Measurements from ENCODE around the gene SENP3. TPM values are rescaled to one million over a fixed set of nuclear protein-coding genes. Genes with fewer than 3 reads are reported as not detected.

SENP3 gene
- total and polyA plus RNA-seq, 2 of the 13 experiments (the other 11 are each of a cell fraction or from before 2014, with no cell fraction given): 55.8 to 75.4 TPM

DNA sequence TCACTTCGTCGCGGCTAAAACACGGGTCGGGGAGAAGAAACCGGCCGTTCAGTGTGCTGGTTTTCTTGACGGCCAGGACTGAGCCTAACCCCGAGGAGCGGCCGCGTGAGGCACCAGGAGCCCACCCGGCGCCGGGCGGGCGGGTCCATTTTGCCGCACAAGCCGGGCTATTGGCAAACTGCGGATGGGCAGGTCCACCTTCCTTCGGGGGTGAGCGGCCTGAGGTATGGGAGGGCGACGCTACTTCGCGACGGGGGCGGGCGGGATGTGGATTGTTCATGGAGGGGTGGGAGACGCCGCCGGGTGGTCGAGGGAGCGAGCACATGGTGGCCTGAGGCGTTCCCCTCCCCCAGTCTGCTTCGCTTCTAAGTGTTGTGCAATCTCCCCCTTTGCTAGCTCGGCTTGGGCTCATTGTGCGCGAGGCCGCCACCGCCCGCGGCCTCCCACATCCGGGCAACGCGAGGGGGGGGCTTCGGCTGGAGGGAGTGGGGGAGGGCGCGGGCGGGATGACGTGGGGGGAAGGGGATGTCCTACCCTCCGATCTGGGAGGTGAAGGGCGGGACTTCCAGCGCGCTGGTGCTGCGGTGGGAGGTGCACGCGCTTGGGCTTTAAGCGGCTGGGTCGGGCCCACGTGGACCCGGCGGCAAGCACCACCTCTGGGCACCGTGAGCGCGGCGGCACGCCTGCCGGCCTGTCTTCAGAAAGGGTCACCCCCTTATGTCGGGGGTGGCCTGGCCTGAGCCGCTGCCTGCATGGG, 11.8 kb downstream of the SENP3 start:
- peak; percentile 21 for FAIRE-seq
- H3K4me2 ChIP-seq (ENCODE audit: low read depth, low read length): peak overlapping the region; percentile 84
- no peak overlapping the region for H2AFZ ChIP-seq (ENCODE audit: low read length)
- in situ Hi-C loops (cut with HindIII; ENCODE audit: extremely low pct_ligation_motif_present, low pct_unique_long_range_greater_than_20kb) (loop anchor here (10.0 kb wide), 1 partner anchor 271 kb away; no protein-coding TSS in a partner anchor), intact Hi-C loops (cut with micrococcal nuclease; ENCODE audit: unreplicated experiment) (loop anchor here (5.0 kb wide), 1 partner anchor 114 kb away; the partner anchor contains the start of genes TP53 and WRAP53)
- peaks cover 14 to 73% of the 10 kb centered on the region in 2 experiments for H3K36me3 ChIP-seq (replicated peaks in 1 of 2; ENCODE audit: control insufficient read depth in 1 of 2, insufficient read depth in 2 of 2, low read length in 2 of 2)
- peak; percentile 48 for ATAC-seq
- no peaks in the 10 kb centered on the region for H3K9me3 ChIP-seq (ENCODE audit: low read length)
- no peaks in the 10 kb centered on the region; a peak in 1 of 5 replicates for H3K27me3 ChIP-seq (ENCODE audit: control insufficient read depth in 1 of 2, insufficient read depth in 2 of 2, low read length in 2 of 2)
- POLR2A ChIA-PET: interaction anchor here (0.7 to 3.3 kb wide), 14 partner anchors 11 to 263 kb away, joined by 3 to 51 read pairs (median 7); partner anchors contain the start of genes ATP1B2, FXR2, MPDU1 and POLR2A
- H3K27ac ChIP-seq (ENCODE audit: extremely low read length, insufficient read depth, low read length): peak overlapping the region; percentile 93
- peaks cover 44% of the 10 kb centered on the region for H3K79me2 ChIP-seq (ENCODE audit: insufficient read depth, low read length)
- CTCF ChIA-PET (ENCODE audit: low intra/inter-chr PET ratio, low total read pairs): no interaction called here
- peak overlapping the region; percentile 89 to 96 (median 94) for H3K4me3 ChIP-seq (replicated peaks in 1 of 3; ENCODE audit: insufficient read depth in 1 of 3, low read depth in 2 of 3, low read length in 3 of 3)
- H3K4me1 ChIP-seq (ENCODE audit: insufficient read depth, low read length): peaks cover 58% of the 10 kb centered on the region
- WGBS (ENCODE audit: low lambda C conversion rate): 4% methylated on average over 5 of the region's 71 CpGs
- H4K20me1 ChIP-seq (ENCODE audit: insufficient read depth, low read length): peaks cover 51% of the 10 kb centered on the region
- no TSS peak for BruUV-seq (replicated peaks)
- H3K9ac ChIP-seq (ENCODE audit: insufficient read depth, low read depth, low read length): peak overlapping the region; percentile 99
- peak; percentile 86 for DNase-seq (ENCODE audit: low spot score)
- peak; percentile 70; the same call in 1 of the 2 replicates for TF ChIP-seq PRDM15 (CRISPR knock-in tag; IDR thresholded peaks at IDR 0.05)
- TF ChIP-seq, protein P1, sequence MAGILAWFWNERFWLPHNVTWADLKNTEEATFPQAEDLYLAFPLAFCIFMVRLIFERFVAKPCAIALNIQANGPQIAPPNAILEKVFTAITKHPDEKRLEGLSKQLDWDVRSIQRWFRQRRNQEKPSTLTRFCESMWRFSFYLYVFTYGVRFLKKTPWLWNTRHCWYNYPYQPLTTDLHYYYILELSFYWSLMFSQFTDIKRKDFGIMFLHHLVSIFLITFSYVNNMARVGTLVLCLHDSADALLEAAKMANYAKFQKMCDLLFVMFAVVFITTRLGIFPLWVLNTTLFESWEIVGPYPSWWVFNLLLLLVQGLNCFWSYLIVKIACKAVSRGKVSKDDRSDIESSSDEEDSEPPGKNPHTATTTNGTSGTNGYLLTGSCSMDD (CRISPR knock-in tag; IDR thresholded peaks at IDR 0.05): no peak
- TF ChIP-seq TARDBP (CRISPR knock-in tag; IDR thresholded peaks at IDR 0.05): peak; percentile 85
- TF ChIP-seq ZFY (CRISPR knock-in tag; IDR thresholded peaks at IDR 0.05): peak; percentile 74
- no peak for TF ChIP-seq HOXA9 (CRISPR knock-in tag; IDR thresholded peaks at IDR 0.05; ENCODE audit: borderline replicate concordance)
- no peak for TF ChIP-seq ZNF660 (CRISPR knock-in tag; IDR thresholded peaks at IDR 0.05; ENCODE audit: borderline replicate concordance, low read depth)
- TF ChIP-seq KMT2A (CRISPR knock-in tag; IDR thresholded peaks at IDR 0.05): peak; percentile 49; the same call in 1 of the 2 replicates
- TF ChIP-seq ELF1 (CRISPR knock-in tag; IDR thresholded peaks at IDR 0.05): peak; percentile 61
- TF ChIP-seq GTF2F1 (IDR thresholded peaks at IDR 0.05; ENCODE audit: low read length): no peak
- TF ChIP-seq MATR3 (CRISPR knock-in tag; IDR thresholded peaks at IDR 0.05): no peak
- peak; percentile 70; the same call in 1 of the 2 replicates for TF ChIP-seq ZNF607 (CRISPR knock-in tag; IDR thresholded peaks at IDR 0.05; ENCODE audit: borderline replicate concordance)
- TF ChIP-seq KLF16 (CRISPR knock-in tag; IDR thresholded peaks at IDR 0.05): no peak; a peak in 1 of 4 replicates
- no peak for TF ChIP-seq ZNF362 (CRISPR knock-in tag; IDR thresholded peaks at IDR 0.05; ENCODE audit: borderline replicate concordance)
- no peak; the same call in 1 of the 2 replicates for TF ChIP-seq ZNF552 (CRISPR knock-in tag; IDR thresholded peaks at IDR 0.05; ENCODE audit: borderline replicate concordance)
- peak; percentile 62 for TF ChIP-seq MED8 (CRISPR knock-in tag; IDR thresholded peaks at IDR 0.05; ENCODE audit: insufficient replicate concordance)
- TF ChIP-seq MLX (CRISPR knock-in tag; IDR thresholded peaks at IDR 0.05): 0 out of 2 replicates have a peak, but pooled peaks have one; percentile 29
- TF ChIP-seq ZFP90 (CRISPR knock-in tag; IDR thresholded peaks at IDR 0.05; ENCODE audit: borderline replicate concordance): 0 out of 2 replicates have a peak, but pooled peaks have one; percentile 25
